Measurements from ENCODE around the gene PNKD. TPM values are rescaled to one million over a fixed set of nuclear protein-coding genes. Genes with fewer than 3 reads are reported as not detected.
"Not testable (repeated sequence)": the region's sequence is repeated elsewhere in the genome, so short reads cannot be mapped to it uniquely, and the experiment has no call there.

Gene PNKD
- total and polyA plus RNA-seq, 11 donors: 53.8 to 146 (median 72.5) TPM

- no peak for DNase-seq
- peaks cover 0 to 11% (median 0%) of the 10 kb centered on the region in 12 donors for H3K4me1 ChIP-seq
- intact Hi-C loops (cut with DNase I): loop anchor here in 2 of 10 donors (10.0 kb wide), 2 partner anchors 88 to 158 kb away; partner anchors contain the start of gene CTDSP1 (in 1 of the 2)
- no peak for ATAC-seq
- H3K36me3 ChIP-seq: no peaks in the 10 kb centered on the region
- 88 to 92% (median 91%) methylated on average over 9 of the region's 9 CpGs for WGBS, 4 donors
- H3K27me3 ChIP-seq: no peaks in the 10 kb centered on the region
- no peaks in the 10 kb centered on the region for H3K9me3 ChIP-seq
- H3K4me3 ChIP-seq: no peak overlapping the region
- H3K27ac ChIP-seq: no peak overlapping the region
- TF ChIP-seq CTCF (IDR thresholded peaks at IDR 0.05) (no peak), POLR2A (IDR thresholded peaks at IDR 0.05) (no peak)
These were observed 36.0 kb downstream of the PNKD start for GRCh38 chr2:218306184-218306920.

- Histone ChIP-seq H3K4me1 (peaks cover 0 to 11% (median 0%) of the 10 kb centered on the region in 12 donors), H3K4me3 (no peak overlapping the region), H3K27me3 (no peaks in the 10 kb centered on the region), H3K36me3 (no peaks in the 10 kb centered on the region), H3K27ac (peak overlapping the region in 8 of 12 donors; percentile 8 to 62 (median 50)), H3K9me3 (no peaks in the 10 kb centered on the region)
- DNase-seq (no peak), ATAC-seq (peak; percentile 85 to 93 (median 92))
- WGBS, 4 donors: 76 to 84% (median 78%) methylated on average over 6 of the region's 6 CpGs
- TF ChIP-seq POLR2A (IDR thresholded peaks at IDR 0.05) (no peak), CTCF (IDR thresholded peaks at IDR 0.05) (no peak)
- intact Hi-C loops (cut with DNase I): loop anchor here in 2 of 10 donors (10.0 kb wide), 2 partner anchors 87 to 157 kb away; partner anchors contain the start of gene CTDSP1 (in 1 of the 2)
These were observed 37.2 kb downstream of the PNKD start for GRCh38 chr2:218307415-218308090.

DNA sequence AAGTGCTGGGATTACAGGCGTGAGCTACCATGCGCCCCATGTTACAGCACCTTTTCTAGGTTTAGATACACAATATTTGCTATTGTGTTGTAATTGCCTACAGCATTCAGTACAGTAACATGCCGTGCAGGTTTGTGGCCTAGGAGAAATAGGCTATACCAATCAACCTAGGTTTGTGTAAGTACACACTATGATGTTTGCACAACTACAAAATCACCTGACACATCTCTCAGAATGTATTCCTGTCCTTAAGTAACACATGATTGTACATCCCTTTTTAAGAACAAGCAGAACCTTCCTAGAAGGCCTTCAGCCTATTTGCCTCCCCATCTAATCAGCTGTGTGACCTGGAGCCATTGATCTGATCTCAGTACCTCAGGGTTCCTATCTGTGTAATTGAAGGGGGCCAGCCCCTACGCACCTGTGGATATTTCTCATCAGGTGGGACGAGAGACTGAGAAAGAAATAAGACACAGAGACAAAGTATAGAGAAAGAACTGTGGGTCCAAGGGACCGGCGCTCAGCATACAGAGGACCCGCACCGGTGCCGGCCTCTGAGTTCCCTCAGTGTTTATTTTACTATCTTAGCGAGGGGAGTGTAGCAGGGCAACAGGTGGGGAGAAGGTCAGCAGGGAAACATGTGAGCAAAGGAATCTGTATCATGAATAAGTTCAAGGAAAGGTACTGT is 40.7 kb downstream of the PNKD start:
- peaks cover 0 to 11% (median 0%) of the 10 kb centered on the region in 12 donors for H3K4me1 ChIP-seq
- TF ChIP-seq CTCF (IDR thresholded peaks at IDR 0.05) (no peak), POLR2A (IDR thresholded peaks at IDR 0.05) (no peak)
- intact Hi-C loops (cut with DNase I): no loop called here
- H3K27ac ChIP-seq: no peak overlapping the region
- H3K27me3 ChIP-seq: no peaks in the 10 kb centered on the region
- H3K9me3 ChIP-seq: no peaks in the 10 kb centered on the region
- DNase-seq: no peak
- 74 to 84% (median 78%) methylated on average over 11 of the region's 11 CpGs for WGBS, 4 donors
- H3K4me3 ChIP-seq: no peak overlapping the region
- H3K36me3 ChIP-seq: no peaks in the 10 kb centered on the region
- ATAC-seq: no peak

DNA sequence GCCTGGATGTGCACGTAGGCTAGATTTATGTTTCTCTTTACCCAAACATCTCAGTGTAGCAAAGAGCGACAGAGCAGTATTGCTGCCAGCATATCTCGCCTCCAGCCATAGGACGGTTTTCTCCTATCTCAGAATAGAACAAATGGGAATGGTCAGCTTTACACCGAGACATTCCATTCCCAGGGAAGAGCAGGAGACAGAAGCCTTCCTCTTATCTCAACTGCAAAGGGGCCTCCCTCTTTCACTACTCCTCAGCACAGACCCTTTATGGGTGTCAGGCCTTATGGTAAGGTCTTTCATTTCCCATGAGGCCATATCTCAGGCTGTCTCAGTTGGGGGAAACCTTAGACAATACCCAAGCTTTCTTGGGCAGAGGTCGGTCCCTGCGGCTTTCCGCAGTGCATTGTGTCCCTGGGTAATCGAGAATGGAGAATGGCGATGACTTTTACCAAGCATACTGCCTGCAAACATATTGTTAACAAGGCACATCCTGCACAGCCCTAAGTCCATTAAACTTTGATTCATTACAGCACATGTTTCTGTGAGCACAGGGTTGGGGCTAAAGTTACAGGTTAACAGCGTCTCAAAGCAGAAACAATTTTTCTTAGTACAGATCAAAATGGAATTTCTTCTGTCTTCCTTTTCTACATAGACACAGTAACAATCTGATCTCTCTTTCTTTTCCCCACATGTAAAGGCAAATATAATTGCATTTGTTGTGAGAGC is 41.4 kb downstream of the PNKD start:
- intact Hi-C loops (cut with DNase I); ATAC-seq; H3K27ac ChIP-seq; H3K36me3 ChIP-seq; DNase-seq; H3K4me3 ChIP-seq; H3K9me3 ChIP-seq; H3K27me3 ChIP-seq: not testable (repeated sequence)
- peaks cover 0 to 17% (median 0%) of the 10 kb centered on the region in 12 donors for H3K4me1 ChIP-seq
- WGBS, 4 donors: 53 to 77% (median 57%) methylated on average over 10 to 11 of the region's 11 CpGs

Data from heart left ventricle (tissue), 16 donors.